GM23338 (cell line): ENCODE measurements around the gene KLHL28. TPM values are rescaled to one million over a fixed set of nuclear protein-coding genes. Genes with fewer than 3 reads are reported as not detected.

Experiments
- ATAC-seq: fragments of 200-7000 bp; cut with Tn5 transposase; 3 replicates; pipeline ENCODE4 v1.9.1; 2020
- DNase-seq: peaks from one replicate; pipeline ENCODE4 v3.0.0-alpha.2; 2015; ENCODE audit warnings: low spot score
- H2AFZ ChIP-seq: fragments of 200-600 bp; sonication (generic); 2 replicates; pipeline ENCODE4 v1.8.0; 2016; ENCODE audit warnings: antibody characterized with exemption, mild to moderate bottlenecking, moderate library complexity
- H3F3A ChIP-seq: fragments of 200-600 bp; sonication (generic); replicated peaks from 2 replicates; pipeline ENCODE4 v1.8.0; 2017; ENCODE audit warnings: antibody characterized with exemption, mixed run types, low read depth
- H3K27ac ChIP-seq: fragments of 200-600 bp; sonication (generic); 2 replicates; pipeline ENCODE4 v1.6.1; 2016; ENCODE audit warnings: low read depth
- H3K27me3 ChIP-seq: fragments of 200-600 bp; sonication (generic); 2 replicates; pipeline ENCODE4 v1.8.0; 2016; ENCODE audit warnings: mild to moderate bottlenecking, mixed run types, moderate library complexity; ENCODE audit not compliant: insufficient read depth
- H3K36me3 ChIP-seq: fragments of 200-600 bp; sonication (generic); 2 replicates; pipeline ENCODE4 v1.8.0; 2016; ENCODE audit warnings: mild to moderate bottlenecking; ENCODE audit not compliant: insufficient read depth
- H3K4me1 ChIP-seq: fragments of 200-600 bp; sonication (generic); 2 replicates; pipeline ENCODE4 v1.8.0; 2016; ENCODE audit warnings: mild to moderate bottlenecking, moderate library complexity; ENCODE audit not compliant: insufficient read depth
- H3K4me2 ChIP-seq: fragments of 200-600 bp; sonication (generic); 2 replicates; pipeline ENCODE4 v1.7.1; 2017; ENCODE audit warnings: mixed run types
- H3K4me3 ChIP-seq: fragments of 200-600 bp; sonication (generic); 2 replicates; pipeline ENCODE4 v1.6.1; 2016; ENCODE audit warnings: mixed run types
- H3K79me2 ChIP-seq: fragments of 200-600 bp; sonication (generic); replicated peaks from 2 replicates; pipeline ENCODE4 v1.8.0; 2017; ENCODE audit warnings: mild to moderate bottlenecking; ENCODE audit not compliant: insufficient read depth
- H3K9me2 ChIP-seq: fragments of 200-600 bp; sonication (generic); 2 replicates; pipeline ENCODE4 v1.8.0; 2017; ENCODE audit not compliant: insufficient read depth
- H4K20me1 ChIP-seq: fragments of 200-600 bp; sonication (generic); replicated peaks from 2 replicates; pipeline ENCODE4 v1.8.0; 2017; ENCODE audit warnings: mild to moderate bottlenecking; ENCODE audit not compliant: insufficient read depth
- H3K27ac Mint-ChIP-seq: 2 replicates; pipeline ENCODE4 v1.8.0; 2020; ENCODE audit warnings: inconsistent platforms, mild to moderate bottlenecking, moderate library complexity, mixed read lengths
- H3K27me3 Mint-ChIP-seq: 3 replicates; pipeline ENCODE4 v1.8.0; 2022; ENCODE audit warnings: low read depth, mild to moderate bottlenecking, moderate library complexity, mixed read lengths, inconsistent platforms; ENCODE audit not compliant: insufficient read depth, poor library complexity
- H3K36me3 Mint-ChIP-seq: 3 replicates; pipeline ENCODE4 v1.8.0; 2021; ENCODE audit warnings: low read depth, mild to moderate bottlenecking, inconsistent platforms, moderate library complexity, mixed read lengths
- H3K4me1 Mint-ChIP-seq: 3 replicates; pipeline ENCODE4 v1.8.0; 2020; ENCODE audit warnings: mild to moderate bottlenecking, inconsistent platforms, mixed read lengths
- H3K4me3 Mint-ChIP-seq: 3 replicates; pipeline ENCODE4 v1.8.0; 2021; ENCODE audit warnings: moderate library complexity, mild to moderate bottlenecking, inconsistent platforms, mixed read lengths
- H3K9me3 Mint-ChIP-seq: 3 replicates; pipeline ENCODE4 v1.8.0; 2020; ENCODE audit warnings: moderate library complexity, mild to moderate bottlenecking, inconsistent platforms, mixed read lengths
- CREB1 ChIP-seq: fragments of 250-450 bp; sonication (Bioruptor Pico); IDR thresholded peaks from 2 replicates; pipeline ENCODE4 v1.5.0; 2020; ENCODE audit warnings: low read depth, mild to moderate bottlenecking, moderate library complexity
- EZH2 ChIP-seq: fragments of 200-600 bp; sonication (generic); IDR thresholded peaks from one replicate; pipeline ENCODE4 v1.8.0; 2017; ENCODE audit warnings: antibody characterized with exemption, mild to moderate bottlenecking, low read depth; ENCODE audit not compliant: unreplicated experiment
- EZH2phosphoT487 ChIP-seq: fragments of 200-600 bp; sonication (generic); IDR thresholded peaks from one replicate; pipeline ENCODE4 v1.8.1; 2018; ENCODE audit warnings: antibody characterized with exemption; ENCODE audit not compliant: unreplicated experiment
- POLR2AphosphoS5 ChIP-seq: IDR thresholded peaks from 2 replicates; pipeline ENCODE4 v1.6.1; 2016; ENCODE audit warnings: antibody characterized with exemption, low read depth
- STAT1 ChIP-seq: IDR thresholded peaks from one replicate; pipeline ENCODE4 v1.6.1; 2016; ENCODE audit warnings: antibody characterized with exemption; ENCODE audit not compliant: unreplicated experiment
- ZNF114 ChIP-seq: fragments of 250-450 bp; sonication (Bioruptor Pico); IDR thresholded peaks from 2 replicates; pipeline ENCODE4 v1.5.0; 2020; ENCODE audit warnings: mild to moderate bottlenecking, moderate library complexity
- ZNF331 ChIP-seq: fragments of 250-450 bp; sonication (Bioruptor Pico); IDR thresholded peaks from 2 replicates; pipeline ENCODE4 v1.5.0; 2020; ENCODE audit warnings: low read depth, mild to moderate bottlenecking, moderate library complexity
- polyA plus RNA-seq: library from polyadenylated mRNA; unstranded; fragments of >200 nt; fragmentation: Nextera tagmentation; extraction: Ambion mirVana; gene quantifications from 2 replicates; pipeline ENCODE4 v1.2.1, GENCODE V29; 2016
- total RNA-seq: library from RNA; depleted of rRNA; stranded (reverse); fragments of >200 nt; shearing (Covaris generic); gene quantifications from 2 replicates; pipeline ENCODE4 v1.2.3, GENCODE V29; 2014
- TF ChIP-seq, protein P1 (sequence below), 2 experiments: fragments of 200-600 bp in 1 of 2; sonication (generic) in 1 of 2; conservative IDR thresholded peaks; 2 replicates each; pipeline versions ENCODE4 v1.5.1 to v1.6.1; 2016 to 2017; ENCODE audit warnings: antibody characterized with exemption in 2 of 2, low read depth in 2 of 2, mild to moderate bottlenecking in 2 of 2, moderate library complexity in 1 of 2
- TF ChIP-seq, protein P2 (sequence below): IDR thresholded peaks from one replicate; pipeline ENCODE4 v1.6.1; 2018; ENCODE audit warnings: antibody characterized with exemption; ENCODE audit not compliant: unreplicated experiment
- TF ChIP-seq, protein P3 (sequence below): IDR thresholded peaks from 2 replicates; pipeline ENCODE4 v1.6.1; 2016; ENCODE audit warnings: antibody characterized with exemption
- TF ChIP-seq, protein P4 (sequence below): fragments of 250-450 bp; sonication (Bioruptor Pico); IDR thresholded peaks from 2 replicates; pipeline ENCODE4 v1.5.0; 2020; ENCODE audit warnings: mild to moderate bottlenecking, moderate library complexity

The KLHL28 gene
- total and polyA plus RNA-seq, 2 experiments from 2014 or later: 7.7 to 10.6 TPM

DNA sequence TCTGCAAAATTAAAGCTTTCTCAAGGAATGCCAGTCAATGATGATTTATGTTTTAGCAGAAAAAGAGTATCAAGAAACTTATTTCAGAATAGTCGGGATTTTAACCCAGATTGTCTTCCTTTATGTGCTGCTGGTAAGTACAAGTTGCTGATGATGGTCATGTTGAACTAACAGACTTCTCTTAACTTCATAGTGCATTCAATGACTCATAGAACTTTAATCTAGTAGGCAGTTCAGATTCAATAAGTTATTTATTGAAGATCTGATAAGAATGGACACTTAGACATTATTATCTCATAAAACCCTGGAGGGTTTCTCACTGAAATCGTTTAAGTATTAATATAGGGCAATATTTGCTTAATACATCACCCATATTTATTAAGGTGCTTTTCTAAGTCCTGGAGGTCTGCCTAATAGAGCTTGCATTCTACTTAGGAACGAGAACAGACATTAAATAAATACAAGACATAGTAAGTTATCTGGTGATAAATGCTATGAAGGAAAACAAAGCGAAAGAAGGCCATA lies 34.1 kb upstream of the KLHL28 start (continued):
- TF ChIP-seq, protein P1, sequence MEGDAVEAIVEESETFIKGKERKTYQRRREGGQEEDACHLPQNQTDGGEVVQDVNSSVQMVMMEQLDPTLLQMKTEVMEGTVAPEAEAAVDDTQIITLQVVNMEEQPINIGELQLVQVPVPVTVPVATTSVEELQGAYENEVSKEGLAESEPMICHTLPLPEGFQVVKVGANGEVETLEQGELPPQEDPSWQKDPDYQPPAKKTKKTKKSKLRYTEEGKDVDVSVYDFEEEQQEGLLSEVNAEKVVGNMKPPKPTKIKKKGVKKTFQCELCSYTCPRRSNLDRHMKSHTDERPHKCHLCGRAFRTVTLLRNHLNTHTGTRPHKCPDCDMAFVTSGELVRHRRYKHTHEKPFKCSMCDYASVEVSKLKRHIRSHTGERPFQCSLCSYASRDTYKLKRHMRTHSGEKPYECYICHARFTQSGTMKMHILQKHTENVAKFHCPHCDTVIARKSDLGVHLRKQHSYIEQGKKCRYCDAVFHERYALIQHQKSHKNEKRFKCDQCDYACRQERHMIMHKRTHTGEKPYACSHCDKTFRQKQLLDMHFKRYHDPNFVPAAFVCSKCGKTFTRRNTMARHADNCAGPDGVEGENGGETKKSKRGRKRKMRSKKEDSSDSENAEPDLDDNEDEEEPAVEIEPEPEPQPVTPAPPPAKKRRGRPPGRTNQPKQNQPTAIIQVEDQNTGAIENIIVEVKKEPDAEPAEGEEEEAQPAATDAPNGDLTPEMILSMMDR (conservative IDR thresholded peaks at IDR 0.05; ENCODE audit: low read depth in 2 of 2): no peak

DNA sequence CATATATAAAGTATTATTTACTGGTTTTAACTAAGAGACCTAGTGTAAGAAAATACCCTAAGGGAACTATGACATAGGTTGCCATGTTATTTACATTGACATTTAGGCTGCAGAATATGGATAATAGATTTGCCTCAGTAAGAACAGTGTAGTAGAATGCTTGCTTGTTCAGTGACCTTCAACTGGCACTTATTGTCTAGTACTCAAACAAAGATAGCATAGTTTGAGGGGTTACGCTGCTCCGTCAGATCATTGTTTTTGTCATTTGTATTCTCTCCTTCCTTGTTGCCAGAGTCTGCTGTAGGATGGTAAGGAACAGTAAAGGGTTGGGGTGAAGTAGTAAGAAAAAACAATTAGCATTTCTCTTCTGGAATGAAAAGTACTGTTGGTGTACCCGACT lies 33.4 kb upstream of the KLHL28 start:
- H3K36me3 Mint-ChIP-seq: peaks cover 5% of the 10 kb centered on the region; the same call in 2 of the 3 replicates
- H3K9me3 Mint-ChIP-seq: no peaks in the 10 kb centered on the region
- Histone ChIP-seq H3K36me3 (peaks cover 4% of the 10 kb centered on the region; the same call in 1 of the 2 replicates), H3F3A (no peaks in the 10 kb centered on the region), H4K20me1 (peaks cover under 1% of the 10 kb centered on the region; the same call in 1 of the 2 replicates), H3K4me1 (no peaks in the 10 kb centered on the region), H3K4me2 (no peak overlapping the region), H3K27me3 (no peaks in the 10 kb centered on the region), H3K4me3 (no peak overlapping the region), H2AFZ (no peak overlapping the region), H3K27ac (no peak overlapping the region), H3K79me2 (no peaks in the 10 kb centered on the region), H3K9me2 (no peaks in the 10 kb centered on the region)
- H3K4me1 Mint-ChIP-seq: no peaks in the 10 kb centered on the region; the same call in 2 of the 3 replicates
- no peak for ATAC-seq
- H3K27ac Mint-ChIP-seq: no peak overlapping the region
- no peak overlapping the region for H3K4me3 Mint-ChIP-seq
- H3K27me3 Mint-ChIP-seq: no peaks in the 10 kb centered on the region
- DNase-seq: no peak
- TF ChIP-seq ZNF114 (CRISPR knock-in tag) (no peak), CREB1 (CRISPR knock-in tag) (no peak), STAT1 (no peak), ZNF331 (no peak), EZH2phosphoT487 (no peak), POLR2AphosphoS5 (no peak), EZH2 (no peak)
- TF ChIP-seq, protein P2, sequence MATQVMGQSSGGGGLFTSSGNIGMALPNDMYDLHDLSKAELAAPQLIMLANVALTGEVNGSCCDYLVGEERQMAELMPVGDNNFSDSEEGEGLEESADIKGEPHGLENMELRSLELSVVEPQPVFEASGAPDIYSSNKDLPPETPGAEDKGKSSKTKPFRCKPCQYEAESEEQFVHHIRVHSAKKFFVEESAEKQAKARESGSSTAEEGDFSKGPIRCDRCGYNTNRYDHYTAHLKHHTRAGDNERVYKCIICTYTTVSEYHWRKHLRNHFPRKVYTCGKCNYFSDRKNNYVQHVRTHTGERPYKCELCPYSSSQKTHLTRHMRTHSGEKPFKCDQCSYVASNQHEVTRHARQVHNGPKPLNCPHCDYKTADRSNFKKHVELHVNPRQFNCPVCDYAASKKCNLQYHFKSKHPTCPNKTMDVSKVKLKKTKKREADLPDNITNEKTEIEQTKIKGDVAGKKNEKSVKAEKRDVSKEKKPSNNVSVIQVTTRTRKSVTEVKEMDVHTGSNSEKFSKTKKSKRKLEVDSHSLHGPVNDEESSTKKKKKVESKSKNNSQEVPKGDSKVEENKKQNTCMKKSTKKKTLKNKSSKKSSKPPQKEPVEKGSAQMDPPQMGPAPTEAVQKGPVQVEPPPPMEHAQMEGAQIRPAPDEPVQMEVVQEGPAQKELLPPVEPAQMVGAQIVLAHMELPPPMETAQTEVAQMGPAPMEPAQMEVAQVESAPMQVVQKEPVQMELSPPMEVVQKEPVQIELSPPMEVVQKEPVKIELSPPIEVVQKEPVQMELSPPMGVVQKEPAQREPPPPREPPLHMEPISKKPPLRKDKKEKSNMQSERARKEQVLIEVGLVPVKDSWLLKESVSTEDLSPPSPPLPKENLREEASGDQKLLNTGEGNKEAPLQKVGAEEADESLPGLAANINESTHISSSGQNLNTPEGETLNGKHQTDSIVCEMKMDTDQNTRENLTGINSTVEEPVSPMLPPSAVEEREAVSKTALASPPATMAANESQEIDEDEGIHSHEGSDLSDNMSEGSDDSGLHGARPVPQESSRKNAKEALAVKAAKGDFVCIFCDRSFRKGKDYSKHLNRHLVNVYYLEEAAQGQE: no peak
- TF ChIP-seq, protein P3, sequence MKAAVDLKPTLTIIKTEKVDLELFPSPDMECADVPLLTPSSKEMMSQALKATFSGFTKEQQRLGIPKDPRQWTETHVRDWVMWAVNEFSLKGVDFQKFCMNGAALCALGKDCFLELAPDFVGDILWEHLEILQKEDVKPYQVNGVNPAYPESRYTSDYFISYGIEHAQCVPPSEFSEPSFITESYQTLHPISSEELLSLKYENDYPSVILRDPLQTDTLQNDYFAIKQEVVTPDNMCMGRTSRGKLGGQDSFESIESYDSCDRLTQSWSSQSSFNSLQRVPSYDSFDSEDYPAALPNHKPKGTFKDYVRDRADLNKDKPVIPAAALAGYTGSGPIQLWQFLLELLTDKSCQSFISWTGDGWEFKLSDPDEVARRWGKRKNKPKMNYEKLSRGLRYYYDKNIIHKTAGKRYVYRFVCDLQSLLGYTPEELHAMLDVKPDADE: no peak
- TF ChIP-seq, protein P4, sequence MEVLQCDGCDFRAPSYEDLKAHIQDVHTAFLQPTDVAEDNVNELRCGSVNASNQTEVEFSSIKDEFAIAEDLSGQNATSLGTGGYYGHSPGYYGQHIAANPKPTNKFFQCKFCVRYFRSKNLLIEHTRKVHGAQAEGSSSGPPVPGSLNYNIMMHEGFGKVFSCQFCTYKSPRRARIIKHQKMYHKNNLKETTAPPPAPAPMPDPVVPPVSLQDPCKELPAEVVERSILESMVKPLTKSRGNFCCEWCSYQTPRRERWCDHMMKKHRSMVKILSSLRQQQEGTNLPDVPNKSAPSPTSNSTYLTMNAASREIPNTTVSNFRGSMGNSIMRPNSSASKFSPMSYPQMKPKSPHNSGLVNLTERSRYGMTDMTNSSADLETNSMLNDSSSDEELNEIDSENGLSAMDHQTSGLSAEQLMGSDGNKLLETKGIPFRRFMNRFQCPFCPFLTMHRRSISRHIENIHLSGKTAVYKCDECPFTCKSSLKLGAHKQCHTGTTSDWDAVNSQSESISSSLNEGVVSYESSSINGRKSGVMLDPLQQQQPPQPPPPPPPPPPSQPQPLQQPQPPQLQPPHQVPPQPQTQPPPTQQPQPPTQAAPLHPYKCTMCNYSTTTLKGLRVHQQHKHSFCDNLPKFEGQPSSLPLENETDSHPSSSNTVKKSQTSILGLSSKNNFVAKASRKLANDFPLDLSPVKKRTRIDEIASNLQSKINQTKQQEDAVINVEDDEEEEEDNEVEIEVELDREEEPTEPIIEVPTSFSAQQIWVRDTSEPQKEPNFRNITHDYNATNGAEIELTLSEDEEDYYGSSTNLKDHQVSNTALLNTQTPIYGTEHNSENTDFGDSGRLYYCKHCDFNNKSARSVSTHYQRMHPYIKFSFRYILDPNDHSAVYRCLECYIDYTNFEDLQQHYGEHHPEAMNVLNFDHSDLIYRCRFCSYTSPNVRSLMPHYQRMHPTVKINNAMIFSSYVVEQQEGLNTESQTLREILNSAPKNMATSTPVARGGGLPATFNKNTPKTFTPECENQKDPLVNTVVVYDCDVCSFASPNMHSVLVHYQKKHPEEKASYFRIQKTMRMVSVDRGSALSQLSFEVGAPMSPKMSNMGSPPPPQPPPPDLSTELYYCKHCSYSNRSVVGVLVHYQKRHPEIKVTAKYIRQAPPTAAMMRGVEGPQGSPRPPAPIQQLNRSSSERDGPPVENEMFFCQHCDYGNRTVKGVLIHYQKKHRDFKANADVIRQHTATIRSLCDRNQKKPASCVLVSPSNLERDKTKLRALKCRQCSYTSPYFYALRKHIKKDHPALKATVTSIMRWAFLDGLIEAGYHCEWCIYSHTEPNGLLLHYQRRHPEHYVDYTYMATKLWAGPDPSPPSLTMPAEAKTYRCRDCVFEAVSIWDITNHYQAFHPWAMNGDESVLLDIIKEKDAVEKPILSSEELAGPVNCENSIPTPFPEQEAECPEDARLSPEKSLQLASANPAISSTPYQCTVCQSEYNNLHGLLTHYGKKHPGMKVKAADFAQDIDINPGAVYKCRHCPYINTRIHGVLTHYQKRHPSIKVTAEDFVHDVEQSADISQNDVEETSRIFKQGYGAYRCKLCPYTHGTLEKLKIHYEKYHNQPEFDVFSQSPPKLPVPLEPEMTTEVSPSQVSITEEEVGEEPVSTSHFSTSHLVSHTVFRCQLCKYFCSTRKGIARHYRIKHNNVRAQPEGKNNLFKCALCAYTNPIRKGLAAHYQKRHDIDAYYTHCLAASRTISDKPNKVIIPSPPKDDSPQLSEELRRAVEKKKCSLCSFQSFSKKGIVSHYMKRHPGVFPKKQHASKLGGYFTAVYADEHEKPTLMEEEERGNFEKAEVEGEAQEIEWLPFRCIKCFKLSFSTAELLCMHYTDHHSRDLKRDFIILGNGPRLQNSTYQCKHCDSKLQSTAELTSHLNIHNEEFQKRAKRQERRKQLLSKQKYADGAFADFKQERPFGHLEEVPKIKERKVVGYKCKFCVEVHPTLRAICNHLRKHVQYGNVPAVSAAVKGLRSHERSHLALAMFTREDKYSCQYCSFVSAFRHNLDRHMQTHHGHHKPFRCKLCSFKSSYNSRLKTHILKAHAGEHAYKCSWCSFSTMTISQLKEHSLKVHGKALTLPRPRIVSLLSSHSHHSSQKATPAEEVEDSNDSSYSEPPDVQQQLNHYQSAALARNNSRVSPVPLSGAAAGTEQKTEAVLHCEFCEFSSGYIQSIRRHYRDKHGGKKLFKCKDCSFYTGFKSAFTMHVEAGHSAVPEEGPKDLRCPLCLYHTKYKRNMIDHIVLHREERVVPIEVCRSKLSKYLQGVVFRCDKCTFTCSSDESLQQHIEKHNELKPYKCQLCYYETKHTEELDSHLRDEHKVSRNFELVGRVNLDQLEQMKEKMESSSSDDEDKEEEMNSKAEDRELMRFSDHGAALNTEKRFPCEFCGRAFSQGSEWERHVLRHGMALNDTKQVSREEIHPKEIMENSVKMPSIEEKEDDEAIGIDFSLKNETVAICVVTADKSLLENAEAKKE (CRISPR knock-in tag): no peak
